Measurements from ENCODE around the gene AHDC1. TPM values are rescaled to one million over a fixed set of nuclear protein-coding genes. Genes with fewer than 3 reads are reported as not detected.

Gene AHDC1
- total RNA-seq, 1 donor from 2014 or later: 18.0 TPM

DNA sequence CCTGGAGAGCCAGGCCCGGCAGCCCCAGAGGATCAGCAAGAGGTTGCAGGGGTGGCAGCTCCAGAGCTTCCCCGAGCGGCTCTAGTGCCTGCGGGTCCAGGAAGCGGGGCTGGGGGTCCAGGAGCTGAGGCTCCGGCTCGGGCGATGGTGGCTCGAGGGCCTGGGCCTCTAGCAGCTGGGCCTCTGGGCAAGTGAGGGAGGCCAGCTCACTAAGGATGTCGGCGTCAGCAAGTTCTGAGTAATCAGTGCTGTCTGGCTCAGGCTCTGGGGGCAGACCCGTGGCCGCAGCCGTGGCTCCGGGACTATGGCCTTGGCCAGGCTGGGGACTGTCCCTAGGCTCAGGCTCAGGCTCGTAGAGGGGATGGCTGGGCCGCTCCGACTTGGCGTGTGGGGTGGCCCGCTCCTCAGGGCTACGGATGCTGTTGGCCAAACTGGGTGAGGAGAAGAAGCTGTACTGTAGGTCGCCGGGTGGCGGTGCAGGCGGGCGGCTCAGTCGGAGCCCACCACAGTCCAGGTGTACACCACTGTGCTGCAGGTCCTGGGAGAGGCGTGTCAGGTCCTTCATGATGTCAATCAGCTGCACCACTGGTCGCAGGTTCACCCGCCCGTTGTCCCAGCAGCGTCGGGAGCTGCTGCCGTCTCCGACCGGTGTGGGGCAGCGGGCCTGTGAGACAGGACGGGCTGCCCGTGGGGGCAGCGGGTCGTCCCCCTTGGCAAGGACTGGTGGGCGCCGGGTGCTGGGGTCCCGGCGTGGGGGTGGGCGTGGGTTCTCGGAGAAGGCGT is 52.6 kb downstream of the AHDC1 start:
- Histone ChIP-seq H3K36me3 (ENCODE audit: control insufficient read depth, insufficient read depth, low read length) (no peaks in the 10 kb centered on the region), H3K27me3 (ENCODE audit: control insufficient read depth, insufficient read depth, low read length) (no peaks in the 10 kb centered on the region), H3K4me3 (ENCODE audit: low read depth, low read length) (no peak overlapping the region)
- TF ChIP-seq, protein P1, sequence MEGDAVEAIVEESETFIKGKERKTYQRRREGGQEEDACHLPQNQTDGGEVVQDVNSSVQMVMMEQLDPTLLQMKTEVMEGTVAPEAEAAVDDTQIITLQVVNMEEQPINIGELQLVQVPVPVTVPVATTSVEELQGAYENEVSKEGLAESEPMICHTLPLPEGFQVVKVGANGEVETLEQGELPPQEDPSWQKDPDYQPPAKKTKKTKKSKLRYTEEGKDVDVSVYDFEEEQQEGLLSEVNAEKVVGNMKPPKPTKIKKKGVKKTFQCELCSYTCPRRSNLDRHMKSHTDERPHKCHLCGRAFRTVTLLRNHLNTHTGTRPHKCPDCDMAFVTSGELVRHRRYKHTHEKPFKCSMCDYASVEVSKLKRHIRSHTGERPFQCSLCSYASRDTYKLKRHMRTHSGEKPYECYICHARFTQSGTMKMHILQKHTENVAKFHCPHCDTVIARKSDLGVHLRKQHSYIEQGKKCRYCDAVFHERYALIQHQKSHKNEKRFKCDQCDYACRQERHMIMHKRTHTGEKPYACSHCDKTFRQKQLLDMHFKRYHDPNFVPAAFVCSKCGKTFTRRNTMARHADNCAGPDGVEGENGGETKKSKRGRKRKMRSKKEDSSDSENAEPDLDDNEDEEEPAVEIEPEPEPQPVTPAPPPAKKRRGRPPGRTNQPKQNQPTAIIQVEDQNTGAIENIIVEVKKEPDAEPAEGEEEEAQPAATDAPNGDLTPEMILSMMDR (IDR thresholded peaks at IDR 0.05; ENCODE audit: insufficient read depth, low read length, poor library complexity, severe bottlenecking): no peak
- DNase-seq (ENCODE audit: low read depth): no peak

DNA sequence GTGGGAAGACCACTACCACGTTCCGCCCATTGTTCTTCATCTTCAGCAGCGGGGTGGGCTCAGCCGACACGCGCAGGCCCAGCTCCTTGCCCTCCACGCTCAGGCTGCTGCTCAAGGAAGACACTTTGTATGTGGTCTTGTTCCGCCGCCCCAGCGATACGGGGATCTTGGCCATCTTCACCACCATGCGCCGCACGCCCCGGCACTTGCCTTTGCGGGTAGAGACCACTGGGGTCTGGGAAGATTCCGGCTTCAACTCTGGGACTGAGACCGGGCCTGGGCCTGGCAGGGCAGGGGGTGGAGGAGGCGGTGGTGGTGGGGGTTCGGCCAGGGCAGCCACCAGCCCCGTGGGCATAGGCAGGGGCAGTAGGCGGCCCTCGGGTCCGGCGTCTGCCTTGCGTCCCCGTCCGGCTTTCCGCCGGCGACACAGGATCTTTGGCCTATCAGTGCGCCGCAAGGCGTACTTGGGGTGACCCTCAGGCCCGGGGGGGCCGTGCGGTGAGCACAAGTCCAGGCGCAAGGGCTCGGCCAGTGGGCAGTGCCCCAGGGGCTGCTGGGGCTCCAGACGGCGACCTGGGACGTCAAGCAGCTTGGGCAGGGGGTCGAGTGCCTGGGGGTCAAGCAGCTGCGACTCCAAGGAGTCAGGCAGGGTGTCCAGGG is 53.3 kb downstream of the AHDC1 start:
- no peak for DNase-seq (ENCODE audit: low read depth)
- H3K36me3 ChIP-seq (ENCODE audit: control insufficient read depth, insufficient read depth, low read length): no peaks in the 10 kb centered on the region
- no peak overlapping the region for H3K4me3 ChIP-seq (ENCODE audit: low read depth, low read length)
- H3K27me3 ChIP-seq (ENCODE audit: control insufficient read depth, insufficient read depth, low read length): no peaks in the 10 kb centered on the region
- TF ChIP-seq, protein P1 (IDR thresholded peaks at IDR 0.05; ENCODE audit: insufficient read depth, low read length, poor library complexity, severe bottlenecking): no peak

DNA sequence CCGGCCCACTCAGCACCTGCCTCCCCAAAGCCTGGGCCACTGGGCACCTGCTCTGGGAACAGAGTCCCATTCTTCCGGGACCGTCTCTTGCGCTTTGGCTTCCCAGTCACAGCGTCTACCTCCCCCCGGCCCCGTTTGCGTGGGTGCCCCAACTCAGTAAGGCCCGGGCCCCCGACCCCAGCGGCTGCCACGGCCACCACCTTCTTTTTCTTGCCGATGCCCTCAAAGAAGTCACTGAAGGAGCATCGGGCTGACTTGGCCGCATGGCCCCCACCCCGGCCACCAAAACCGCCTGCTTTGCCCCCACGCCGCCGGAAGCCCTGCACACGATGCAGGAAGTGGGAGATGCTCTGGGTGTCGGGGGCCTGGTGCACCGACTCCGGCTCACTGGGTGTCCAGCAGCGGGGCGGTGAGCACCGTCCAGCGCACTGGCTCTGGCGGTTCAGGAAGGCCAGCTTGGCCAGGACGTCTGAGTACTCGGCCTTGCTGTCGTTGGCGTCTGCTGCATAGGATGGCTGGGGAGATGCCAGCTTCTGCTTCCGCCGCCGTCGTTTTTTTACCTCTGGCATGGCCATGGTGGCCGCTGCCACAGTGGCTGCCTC is 54.0 kb downstream of the AHDC1 start:
- H3K36me3 ChIP-seq (ENCODE audit: control insufficient read depth, insufficient read depth, low read length): no peaks in the 10 kb centered on the region
- TF ChIP-seq, protein P1 (IDR thresholded peaks at IDR 0.05; ENCODE audit: insufficient read depth, low read length, poor library complexity, severe bottlenecking): no peak
- H3K27me3 ChIP-seq (ENCODE audit: control insufficient read depth, insufficient read depth, low read length): no peaks in the 10 kb centered on the region
- H3K4me3 ChIP-seq (ENCODE audit: low read depth, low read length): no peak overlapping the region
- no peak for DNase-seq (ENCODE audit: low read depth)

DNA sequence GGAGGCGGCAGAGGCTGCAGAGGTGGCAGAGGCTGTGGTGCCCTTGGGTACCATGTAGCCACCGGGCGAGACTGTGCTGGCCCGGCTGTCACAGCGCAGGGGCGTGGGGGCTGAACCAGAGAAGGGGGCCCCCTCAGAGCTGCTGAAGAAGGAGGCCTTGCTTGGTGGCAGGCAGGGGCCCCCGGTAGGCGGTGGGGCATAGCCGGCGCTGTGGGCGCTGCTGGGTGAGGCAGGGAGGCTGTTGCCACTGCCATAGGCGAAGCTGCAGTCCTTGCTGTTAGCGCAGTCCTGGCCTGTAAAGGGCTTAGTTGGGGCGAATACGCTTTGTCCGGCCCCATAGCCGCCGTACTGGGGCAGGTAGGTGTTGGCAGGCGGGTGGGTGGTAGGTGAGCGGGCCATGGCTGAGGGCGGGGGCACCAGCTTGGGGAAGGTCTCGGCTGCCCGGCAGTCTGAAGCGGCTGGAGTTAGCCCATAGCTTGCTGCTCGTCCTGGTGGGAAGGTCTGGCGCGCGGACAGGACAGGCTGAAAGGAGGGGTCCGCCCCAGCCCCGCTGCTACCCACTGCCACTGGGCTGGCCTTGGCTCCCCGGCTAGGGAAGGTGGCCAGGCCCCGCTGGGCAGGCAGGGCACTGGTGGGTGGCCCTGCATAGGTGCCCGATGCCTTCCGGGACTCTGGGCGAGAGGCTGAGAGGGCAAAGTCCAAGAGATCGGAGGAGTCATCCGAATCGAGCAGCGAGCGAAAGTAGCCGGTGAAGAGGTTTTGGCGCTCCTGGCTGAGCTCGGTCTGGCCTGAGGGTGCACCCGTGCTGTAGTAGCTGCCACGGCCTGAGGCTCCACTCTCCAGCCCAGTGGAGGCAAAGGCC is 54.9 kb downstream of the AHDC1 start:
- TF ChIP-seq, protein P1 (IDR thresholded peaks at IDR 0.05; ENCODE audit: insufficient read depth, low read length, poor library complexity, severe bottlenecking): no peak
- no peak for DNase-seq (ENCODE audit: low read depth)
- Histone ChIP-seq H3K36me3 (ENCODE audit: control insufficient read depth, insufficient read depth, low read length) (no peaks in the 10 kb centered on the region), H3K4me3 (ENCODE audit: low read depth, low read length) (no peak overlapping the region), H3K27me3 (ENCODE audit: control insufficient read depth, insufficient read depth, low read length) (no peaks in the 10 kb centered on the region)

DNA sequence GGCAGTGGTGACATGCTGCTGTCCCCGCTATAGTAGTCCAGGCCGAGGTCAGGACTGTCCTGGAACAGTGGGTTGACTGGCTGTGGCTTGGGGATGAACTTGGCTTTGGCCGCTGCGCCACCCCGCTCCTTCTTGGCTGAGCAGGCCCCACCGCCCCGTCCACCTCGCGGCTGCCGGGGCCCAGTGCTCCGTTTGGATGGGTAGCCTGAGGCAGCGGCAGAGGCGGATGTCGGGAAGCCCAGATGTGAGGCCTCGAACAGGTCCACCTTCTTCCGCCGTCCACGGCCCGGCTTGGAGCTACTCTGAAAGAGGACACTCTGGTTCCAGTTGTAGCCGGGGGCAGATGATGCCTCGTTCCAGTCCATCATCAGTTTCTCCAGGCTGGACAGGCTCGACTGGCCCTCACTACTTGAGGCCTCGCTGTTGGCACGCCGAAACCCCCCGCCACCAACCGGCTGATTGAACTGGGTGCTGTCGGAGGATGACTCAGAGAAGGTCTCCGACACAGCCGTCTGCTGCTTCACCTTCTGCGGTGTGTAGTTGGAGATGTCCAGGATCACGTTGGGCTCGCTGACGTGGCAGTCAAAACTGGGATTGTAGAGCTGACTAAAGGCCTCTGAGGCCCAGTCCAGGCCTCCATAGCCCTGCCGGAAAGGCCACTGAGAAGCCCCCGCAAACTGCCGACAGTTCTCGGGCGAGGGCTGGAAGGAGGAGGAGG is 55.6 kb downstream of the AHDC1 start:
- no peaks in the 10 kb centered on the region for H3K36me3 ChIP-seq (ENCODE audit: control insufficient read depth, insufficient read depth, low read length)

More for the DNA sequence above, 55.6 kb downstream of the AHDC1 start:
- TF ChIP-seq, protein P1 (IDR thresholded peaks at IDR 0.05; ENCODE audit: insufficient read depth, low read length, poor library complexity, severe bottlenecking): no peak
- no peak for DNase-seq (ENCODE audit: low read depth)
- Histone ChIP-seq H3K4me3 (ENCODE audit: low read depth, low read length) (no peak overlapping the region), H3K27me3 (ENCODE audit: control insufficient read depth, insufficient read depth, low read length) (no peaks in the 10 kb centered on the region)
